ENCODE results near the gene TSGA10.
"Not testable (repeated sequence)": the region's sequence is repeated elsewhere in the genome, so short reads cannot be mapped to it uniquely, and the experiment has no call there.

Gene TSGA10, protein sequence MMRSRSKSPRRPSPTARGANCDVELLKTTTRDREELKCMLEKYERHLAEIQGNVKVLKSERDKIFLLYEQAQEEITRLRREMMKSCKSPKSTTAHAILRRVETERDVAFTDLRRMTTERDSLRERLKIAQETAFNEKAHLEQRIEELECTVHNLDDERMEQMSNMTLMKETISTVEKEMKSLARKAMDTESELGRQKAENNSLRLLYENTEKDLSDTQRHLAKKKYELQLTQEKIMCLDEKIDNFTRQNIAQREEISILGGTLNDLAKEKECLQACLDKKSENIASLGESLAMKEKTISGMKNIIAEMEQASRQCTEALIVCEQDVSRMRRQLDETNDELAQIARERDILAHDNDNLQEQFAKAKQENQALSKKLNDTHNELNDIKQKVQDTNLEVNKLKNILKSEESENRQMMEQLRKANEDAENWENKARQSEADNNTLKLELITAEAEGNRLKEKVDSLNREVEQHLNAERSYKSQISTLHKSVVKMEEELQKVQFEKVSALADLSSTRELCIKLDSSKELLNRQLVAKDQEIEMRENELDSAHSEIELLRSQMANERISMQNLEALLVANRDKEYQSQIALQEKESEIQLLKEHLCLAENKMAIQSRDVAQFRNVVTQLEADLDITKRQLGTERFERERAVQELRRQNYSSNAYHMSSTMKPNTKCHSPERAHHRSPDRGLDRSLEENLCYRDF

DNA sequence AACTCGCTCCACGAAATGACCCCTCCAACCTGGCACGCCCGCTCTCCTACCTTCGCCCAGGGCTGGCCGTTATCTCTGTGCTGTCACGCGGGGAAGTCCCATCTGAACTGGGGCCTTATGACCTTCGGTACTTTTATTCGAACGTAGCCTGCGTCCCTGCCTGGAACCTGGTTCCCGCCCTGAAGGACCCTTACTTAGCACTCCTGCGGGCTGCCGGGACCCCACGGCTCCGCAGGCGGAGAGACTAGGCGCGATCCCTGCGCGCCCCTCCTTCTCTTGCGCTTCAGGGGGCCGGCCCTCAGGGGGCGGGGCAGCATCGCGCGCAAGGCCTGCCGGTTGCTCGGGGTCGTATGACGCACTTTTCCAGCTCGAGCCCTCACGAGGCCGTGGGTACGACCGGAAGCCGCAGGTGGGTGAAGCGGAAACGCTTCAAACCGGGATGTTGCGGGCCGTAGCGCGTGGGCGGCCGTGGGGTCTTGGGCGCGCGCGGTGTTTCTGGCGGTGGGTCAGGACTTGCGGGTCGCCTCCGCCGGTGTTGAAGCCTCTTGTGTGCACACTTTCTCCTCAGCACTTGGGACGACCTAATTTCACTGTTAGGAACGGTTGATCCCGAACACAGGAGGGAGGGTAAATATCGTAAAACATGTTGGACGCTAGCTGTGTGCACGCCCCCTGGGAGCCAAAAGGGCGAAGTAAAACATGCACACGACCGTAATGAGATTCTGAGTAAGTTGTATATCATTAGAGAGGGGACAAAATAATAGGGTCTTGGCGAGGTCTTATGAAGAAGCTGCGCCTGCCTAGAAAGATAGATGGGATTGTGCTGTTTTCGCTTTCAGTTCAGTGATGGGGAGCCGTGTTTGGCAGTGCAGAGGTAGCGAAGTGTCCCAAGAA is at the start of gene TSGA10, which contains the start of gene LIPT1:
TSGA10 (minus strand) TSS at position 300 of the 894 bp plus-strand sequence. CDS start 45,503 bp downstream, outside the sequence.
LIPT1 (plus strand) TSS at position 325 of the 894 bp plus-strand sequence. CDS start 6,991 bp downstream, outside the sequence.
- peak; percentile 90 for DNase-seq

DNA sequence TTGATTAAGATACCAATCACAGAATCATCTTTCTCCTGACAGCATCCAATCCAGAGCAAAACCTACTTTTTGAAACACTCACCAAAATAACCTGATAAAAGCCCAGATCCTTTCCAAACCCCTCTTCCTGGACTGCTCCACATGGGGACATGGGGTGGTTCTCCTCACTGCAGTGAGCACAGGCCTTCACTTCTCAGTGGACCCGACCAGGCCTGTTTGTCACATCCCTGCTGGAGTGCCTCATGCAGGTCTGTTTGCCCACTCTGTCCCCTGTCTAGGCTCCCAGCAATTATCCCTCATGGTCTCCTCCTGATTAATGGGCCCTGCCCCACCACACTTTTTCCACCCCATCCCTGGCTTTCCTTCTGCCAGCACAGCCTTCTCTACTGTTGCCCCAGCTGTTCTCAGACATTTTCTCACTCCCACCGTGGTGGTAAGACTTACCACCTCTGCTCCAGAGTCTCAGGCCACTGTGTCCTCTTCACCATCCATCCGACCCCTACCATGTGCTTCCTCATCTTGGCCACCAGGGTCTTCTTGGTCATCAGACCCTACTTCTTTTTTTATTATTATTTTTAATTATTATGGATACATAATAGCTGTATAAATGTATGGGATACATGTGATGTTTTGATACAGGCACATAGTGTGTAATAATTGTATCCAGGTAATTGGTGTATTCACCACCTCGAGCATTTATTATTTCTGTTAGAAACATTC is 47.4 kb upstream of the TSGA10 start:
- DNase-seq: no peak

DNA sequence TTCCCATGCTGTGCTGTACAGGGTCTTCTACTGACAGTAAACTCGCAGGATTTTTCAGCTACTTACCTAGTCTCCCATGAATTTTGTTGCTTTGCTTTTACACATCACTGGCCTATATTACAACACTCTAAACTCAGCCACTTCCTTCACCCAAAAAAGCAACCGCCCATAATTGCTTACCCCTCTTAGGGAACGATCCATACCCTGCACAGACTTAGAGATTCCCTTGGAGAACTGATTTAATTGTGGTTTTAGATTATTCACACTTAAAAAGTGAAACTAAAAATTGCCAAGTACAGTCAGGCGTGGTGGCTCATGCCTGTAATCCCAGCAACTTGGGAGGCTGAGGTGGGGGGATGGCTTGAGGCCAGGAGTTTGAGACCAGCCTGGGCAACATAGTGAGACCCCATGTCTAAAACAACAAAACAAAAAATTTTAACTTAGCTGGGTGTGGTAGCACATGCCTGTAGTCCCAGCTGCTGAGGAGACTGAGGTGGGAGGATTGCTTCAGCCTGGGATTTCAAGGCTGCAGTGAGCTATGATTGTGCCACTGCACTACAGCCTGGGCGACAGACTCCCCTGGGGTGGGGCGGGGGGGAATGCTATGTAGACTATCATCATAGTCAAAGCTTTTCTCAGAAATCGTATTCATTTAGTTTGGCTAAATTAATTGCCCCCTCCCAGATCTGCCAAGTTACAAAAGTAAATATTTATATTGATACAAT is 45.5 kb upstream of the TSGA10 start:
- no peak for DNase-seq

DNA sequence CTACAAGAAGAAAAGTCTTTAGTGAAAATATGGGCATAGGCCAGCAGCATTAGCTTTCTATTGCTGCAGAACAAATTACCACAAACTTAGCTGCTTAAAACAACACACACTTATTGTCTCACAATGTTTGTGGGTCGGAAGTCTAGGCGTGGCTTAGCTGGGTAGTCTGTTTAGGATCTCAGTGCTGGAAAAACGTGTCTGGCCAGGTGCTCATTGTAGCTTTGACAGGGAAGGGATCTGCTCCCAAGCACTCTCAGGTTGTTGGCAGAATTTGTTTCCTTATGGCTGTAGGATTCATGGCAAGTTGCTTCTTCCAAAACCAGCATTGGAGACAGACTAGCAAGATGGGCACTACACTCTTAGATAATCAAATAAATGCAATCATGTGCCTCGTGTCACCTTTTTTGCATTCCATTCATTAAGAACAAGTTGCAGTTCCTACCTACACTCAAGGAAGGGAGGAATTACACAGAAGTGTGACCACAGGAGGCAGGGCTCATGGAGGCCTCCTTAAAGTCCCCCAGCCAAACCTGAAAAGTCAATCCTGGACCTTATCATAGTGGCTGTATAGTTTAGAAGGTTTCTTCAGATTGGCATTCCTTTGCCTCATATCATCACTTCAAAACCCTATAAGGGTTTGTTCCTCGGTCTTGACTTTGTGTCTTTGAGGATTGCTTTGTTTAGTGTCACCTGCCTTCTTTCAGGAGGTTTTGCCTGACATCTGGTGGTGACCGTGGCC is 43.5 kb upstream of the TSGA10 start:
- no peak for DNase-seq

DNA sequence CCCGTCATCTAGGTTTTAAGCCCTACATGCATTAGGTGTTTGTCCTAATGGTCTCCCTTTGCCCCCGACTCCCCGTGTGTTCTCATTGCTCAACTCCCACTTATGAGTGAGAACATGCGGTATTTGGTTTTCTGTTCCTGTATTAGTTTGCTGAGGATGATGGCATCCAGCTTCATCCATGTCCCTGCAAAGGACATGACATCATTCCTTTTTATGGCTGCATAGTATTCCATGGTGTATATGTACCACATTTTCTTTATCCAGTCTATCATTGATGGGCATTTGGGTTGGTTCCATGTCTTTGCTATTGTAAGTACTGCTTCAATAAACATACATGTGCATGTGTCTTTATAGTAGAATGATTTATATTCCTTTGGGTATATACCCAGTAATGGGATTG is 37.6 kb upstream of the TSGA10 start:
- not testable (repeated sequence) for DNase-seq

DNA sequence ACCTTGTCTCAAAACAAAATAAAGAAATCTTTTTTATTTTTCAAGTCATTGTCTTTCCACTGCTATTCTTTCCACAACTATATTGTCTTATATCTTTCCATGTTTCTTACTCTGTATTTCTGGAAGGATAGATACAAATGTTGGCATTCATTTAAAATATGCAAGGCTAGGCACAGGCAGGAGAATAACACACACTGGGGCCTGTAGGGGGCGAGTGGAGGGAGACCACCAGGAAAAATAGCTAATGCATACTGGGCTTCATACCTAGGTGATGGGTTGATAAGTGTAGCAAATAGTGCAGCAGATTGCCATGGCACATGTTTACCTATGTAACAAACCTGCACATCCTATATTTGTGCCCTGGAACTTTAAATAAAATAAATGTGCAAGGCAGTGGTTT is 35.8 kb upstream of the TSGA10 start:
- no peak for DNase-seq

DNA sequence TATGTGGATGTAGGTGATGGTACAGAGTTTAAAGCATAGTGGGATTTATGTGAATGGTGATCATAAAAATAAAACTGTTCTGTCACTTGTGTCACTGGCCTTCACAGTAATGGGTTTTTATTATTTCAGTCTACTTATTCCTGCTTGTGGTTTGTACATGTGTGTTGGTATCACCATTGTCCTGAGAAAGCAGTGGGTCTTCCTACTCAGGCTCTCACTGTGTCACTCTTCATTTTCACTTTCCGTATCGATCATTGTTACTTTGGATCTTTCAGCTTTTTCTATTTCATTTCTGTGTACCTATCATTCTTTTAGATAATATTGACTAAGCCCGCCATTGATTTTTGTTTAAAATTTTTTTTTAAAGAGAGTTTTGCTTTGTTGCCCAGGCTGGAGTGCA is 33.6 kb upstream of the TSGA10 start:
- no peak for DNase-seq

DNA sequence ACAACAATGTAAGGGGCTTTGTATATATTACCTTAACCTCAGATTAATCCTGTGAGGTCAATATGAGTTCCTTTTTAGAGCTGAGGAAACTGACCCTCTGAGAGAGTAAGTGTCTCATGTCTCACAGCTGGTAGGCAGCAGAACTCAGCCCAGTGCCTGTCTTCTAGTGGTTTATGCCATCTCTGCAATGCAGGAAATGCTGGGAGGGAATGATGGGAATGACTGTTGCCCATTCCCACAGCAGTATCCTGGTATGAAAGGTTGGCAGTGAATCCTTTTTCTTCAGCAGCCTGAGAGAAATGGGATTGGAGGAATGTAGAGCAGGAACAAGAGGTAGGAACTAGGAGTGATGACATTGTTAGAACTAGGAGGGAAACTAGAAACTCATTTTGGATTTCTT is 32.3 kb upstream of the TSGA10 start:
- no peak for DNase-seq

DNA sequence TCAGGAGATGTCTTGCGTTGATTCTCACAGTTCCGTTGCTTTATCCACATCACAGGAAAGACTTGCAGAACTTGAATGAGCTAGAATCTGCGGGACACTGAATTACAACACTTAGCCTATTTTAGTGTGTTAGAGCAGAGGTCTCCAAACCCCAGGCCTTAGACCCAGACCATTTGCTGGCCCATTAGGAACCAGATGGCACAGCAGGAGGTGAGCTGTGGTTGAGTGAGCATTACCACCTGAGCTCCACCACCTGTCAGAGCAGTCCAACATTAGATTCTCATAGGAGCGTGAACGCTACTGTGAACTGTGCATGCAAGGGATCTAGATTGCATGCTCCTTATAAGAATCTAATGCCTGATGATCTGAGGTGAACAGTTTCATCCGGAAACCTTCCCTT is 30.1 kb upstream of the TSGA10 start:
- DNase-seq: no peak

DNA sequence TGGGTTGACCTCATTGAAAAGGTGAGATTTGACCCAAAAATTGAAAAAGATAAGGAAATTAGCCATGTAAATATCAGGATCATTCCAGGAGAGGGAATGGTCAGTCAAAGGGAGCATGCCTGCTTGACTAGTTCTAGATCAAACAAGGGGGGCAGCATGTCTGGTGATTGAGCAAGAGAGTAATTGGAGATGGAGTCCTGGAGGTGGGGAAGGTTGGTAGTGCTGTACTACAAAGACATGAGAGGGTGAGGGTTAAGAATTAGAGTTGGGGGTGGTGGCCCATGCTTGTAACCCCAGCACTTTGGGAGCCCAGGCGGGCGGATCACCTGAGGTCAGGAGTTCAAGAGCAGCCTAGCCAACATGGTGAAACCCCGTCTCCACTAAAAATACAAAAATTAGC is 28.3 kb upstream of the TSGA10 start:
- no peak for DNase-seq

DNA sequence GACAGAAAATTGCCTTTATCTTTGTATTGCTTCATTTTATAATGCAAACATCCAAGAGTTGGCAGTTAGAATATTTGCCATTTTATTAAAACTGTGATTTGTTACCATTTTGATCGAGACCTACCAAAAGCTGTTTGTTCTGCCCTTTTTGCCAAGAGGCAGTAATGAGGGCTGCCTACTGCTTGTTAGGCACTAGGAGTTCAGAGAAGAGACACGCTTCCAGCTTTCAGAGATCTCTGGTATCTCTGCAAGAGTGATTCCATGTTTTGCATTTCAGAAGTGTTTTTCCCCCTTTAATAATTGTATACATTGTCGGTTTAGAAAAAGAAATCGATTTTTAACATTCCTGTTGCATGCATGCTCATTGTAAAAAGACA is 26.9 kb upstream of the TSGA10 start:
- DNase-seq: peak; percentile 11

DNA sequence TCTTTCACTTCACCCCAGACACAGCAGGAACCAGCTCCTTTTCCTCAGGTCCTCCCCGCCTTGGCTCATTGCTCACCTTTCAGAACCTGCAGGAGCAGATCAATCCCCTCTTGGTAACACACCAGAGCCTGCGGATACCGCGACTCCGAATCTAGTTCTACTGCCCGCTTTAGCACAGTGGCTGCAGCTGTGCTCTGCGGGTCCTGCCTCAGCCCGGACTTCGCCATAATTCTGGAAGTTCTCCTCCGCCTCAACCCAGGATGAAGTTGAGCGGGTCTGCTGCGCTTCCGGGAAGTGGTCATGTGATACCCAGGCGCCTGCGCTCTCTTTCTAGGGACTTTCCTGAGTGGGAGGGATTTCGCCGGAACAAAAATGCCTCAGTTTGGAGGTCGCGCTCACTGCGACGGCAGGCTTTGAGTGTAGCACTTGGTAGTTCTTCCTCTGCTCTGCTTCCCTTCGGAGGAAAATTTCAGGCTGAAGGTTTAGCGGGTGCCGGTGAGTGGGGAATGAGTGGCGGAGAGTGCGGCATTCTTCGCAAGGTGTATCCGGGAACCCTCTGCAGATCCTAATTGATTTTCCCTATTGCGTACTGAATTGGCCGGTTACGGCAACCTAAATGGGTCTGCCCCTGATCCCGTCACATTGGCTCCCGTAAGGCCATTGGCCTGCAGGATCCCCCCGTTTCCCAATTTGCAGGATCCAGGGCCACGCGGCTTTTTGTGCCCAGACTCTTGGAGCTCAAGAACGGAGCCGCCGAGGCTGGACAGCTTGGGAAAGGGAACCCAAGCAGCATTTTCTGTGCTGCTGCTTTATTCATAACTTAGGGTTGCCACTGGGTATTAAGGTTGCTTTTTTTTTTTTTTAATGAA is 26.2 kb upstream of the TSGA10 start, which contains the start of the genes MITD1 and MRPL30:
MITD1 (minus strand) TSS at position 304 of the 869 bp plus-strand sequence; CDS start at position 227, 77 bp downstream.
MRPL30 (plus strand) TSS at position 430 of the 869 bp plus-strand sequence. CDS start 5,020 bp downstream, outside the sequence.
- DNase-seq: peak; percentile 93

DNA sequence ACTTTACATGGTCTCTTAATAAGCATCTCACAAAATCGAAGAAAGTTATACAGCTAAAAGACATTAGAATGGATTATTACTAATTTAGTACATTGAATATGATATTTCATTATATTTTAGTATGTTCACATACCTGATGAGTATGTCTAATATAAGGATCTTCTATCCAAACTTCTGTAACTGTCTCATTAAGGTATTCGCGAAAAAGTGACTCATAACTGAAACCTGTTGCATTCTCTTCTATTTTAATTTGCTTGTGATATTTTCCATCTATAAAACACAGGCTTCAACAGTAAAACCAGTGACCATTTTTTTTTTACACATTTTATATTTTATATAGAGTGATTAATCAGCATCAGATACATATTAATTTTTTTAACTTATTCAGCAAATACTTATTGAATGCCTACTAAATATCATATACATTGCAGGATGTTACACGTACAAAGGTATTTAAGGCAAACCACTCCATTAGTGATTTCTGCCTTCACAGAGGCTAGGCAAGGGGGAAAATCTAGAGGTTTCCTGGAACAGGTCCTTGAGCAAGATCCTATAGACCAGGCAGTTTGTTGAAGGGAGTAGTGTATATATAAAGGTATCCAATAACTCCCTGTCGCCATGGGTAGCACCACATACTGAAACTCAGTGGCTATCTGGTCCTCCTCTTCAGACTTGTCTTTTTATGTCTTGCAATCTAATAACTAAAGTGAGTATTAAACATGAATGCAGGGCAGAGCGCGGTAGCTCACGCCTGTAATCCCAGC is 16.8 kb upstream of the TSGA10 start:
- DNase-seq: no peak

DNA sequence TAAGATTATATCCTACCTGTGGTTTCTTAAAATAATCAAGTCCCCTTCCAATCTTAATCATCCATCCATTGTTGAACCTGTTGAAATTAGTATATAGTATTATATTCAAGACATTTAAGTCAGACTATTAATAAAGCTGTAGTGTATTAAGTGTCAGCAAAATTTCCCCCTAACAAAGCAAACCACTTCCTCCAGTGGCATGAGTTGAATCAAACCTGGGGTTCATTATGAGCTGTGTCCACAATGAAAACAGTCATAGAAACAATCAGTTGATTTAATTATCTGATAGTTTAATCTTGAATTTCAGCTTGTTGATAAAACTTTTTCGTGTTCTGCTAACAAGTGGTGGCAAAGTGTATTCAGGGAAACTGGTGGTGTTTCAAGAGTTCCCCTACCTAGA is 14.8 kb upstream of the TSGA10 start:
- DNase-seq: no peak

DNA sequence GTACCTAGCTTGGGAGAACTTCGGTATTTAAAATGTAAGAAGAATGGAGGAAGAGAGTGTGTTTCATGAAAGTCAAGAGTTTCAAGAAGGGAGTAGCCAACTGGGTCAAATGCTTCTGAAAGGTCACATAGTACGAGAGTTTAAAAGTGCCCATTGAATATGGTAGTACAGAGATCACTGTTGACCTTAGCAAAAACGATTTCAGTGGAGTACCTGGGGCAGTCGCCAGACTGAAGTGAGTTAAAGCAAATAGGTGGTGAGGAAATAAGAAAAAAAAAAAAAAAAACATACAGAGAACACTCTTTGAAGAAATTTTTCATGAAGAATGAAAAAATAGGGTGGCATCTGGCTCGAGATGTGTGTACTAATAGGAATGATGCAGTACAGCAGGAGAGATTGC is 11.5 kb upstream of the TSGA10 start:
- DNase-seq: no peak

DNA sequence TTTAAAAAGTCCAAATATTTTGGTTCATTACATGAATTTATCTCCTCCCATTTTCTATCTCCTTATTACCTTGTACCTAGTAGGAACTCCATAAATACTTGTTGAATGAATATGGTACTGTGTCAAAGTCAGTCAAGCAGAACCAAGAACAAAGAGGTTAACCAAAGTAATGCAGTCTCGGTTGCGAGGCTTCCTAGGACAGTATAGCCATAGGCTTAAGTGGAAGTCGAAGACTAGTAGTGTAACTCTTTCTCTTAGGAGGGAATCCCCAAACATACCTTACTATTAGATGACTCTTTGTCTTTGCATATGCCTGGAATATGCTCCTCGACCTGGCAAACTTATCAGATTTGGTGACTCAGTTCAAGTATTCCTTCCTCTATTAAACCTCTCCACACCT is 4.9 kb upstream of the TSGA10 start:
- no peak for DNase-seq

DNA sequence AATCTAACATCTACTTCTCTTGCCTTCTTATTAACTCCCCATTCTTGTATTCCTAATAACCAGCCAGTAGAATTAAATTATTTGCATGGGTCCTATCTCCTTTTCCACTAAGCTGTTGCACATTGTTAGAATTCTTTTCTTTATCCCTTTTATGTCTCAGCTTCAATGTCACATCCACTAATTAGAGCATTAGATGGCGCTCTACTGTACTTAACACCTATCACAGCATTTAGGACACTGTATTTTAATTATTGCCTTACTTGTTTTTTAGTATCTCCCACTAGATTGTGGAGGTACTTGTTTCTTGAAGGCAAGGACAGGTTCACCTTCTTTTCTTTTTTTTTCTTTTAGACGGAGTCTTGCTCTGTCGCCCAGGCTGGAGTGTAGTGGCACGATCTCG is 3.9 kb upstream of the TSGA10 start:
- no peak for DNase-seq

DNA sequence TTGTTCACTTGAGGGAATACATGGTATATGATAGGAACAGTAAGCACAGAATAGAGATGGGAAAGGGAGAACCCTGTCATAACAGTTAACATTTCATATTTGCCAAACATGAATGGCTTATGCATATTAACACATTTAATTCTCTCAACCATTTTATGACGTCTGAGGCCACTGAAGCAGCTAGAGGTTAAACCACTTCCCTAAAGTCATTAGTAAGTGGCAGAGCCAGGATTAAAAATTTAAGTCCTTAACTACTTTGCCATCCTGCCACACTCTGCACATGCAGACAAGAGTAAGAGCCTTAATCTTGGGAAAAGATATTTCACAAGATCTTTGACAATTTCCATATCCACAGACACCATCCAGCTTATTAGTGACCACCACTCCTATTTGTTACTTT is 2.1 kb upstream of the TSGA10 start:
- no peak for DNase-seq

Data from OCI-M1 (cell line).